T-helper 1 cell treated with Interleukin-12 subunit alpha and Interleukin-12 subunit beta and Interleukin-4 antibody, amounts not matched to agents 30 μg/mL and 1 μg/mL, for 36 hours (primary cell): ENCODE measurements around the gene CAPZB.
"Not testable (repeated sequence)": the region's sequence is repeated elsewhere in the genome, so short reads cannot be mapped to it uniquely, and the experiment has no call there.

Source experiments
- H3K27ac Mint-ChIP-seq: one replicate; pipeline ENCODE4 v1.8.0; 2021; ENCODE audit warnings: mild to moderate bottlenecking, mixed read lengths
- H3K27me3 Mint-ChIP-seq: one replicate; pipeline ENCODE4 v1.8.0; 2021; ENCODE audit warnings: low read depth, mixed read lengths
- H3K36me3 Mint-ChIP-seq: one replicate; pipeline ENCODE4 v1.8.0; 2021; ENCODE audit warnings: low read depth, mixed read lengths
- H3K4me1 Mint-ChIP-seq: one replicate; pipeline ENCODE4 v1.8.0; 2021; ENCODE audit warnings: low read depth, mixed read lengths
- H3K4me3 Mint-ChIP-seq: one replicate; pipeline ENCODE4 v1.8.0; 2021; ENCODE audit warnings: mild to moderate bottlenecking, moderate library complexity, mixed read lengths
- H3K9me3 Mint-ChIP-seq: one replicate; pipeline ENCODE4 v1.8.0; 2021; ENCODE audit warnings: mixed read lengths

The CAPZB gene

DNA sequence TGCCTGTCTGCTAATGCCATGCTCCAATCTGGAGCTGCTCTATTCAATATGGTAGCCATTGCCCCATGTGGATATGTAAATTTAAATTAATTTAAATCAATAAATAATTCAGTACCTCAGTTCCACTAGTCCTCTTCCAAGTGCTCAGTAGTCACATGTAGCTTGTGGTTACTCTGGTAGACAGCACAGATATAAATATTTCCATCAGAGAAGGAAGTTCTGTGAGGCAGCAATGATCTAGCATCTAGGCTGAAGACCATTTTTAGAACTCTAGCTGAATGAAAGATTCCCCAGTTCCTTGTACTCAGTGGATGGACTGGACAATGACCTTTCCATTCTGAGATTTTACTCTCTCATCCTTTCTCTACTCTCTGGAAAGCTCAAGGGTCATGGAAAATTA is 25.8 kb upstream of the CAPZB start:
- Mint-ChIP-seq H3K36me3 (peaks cover 2% of the 10 kb centered on the region), H3K27ac (no peak overlapping the region), H3K27me3 (no peaks in the 10 kb centered on the region), H3K4me1 (peaks cover 5% of the 10 kb centered on the region), H3K9me3 (no peaks in the 10 kb centered on the region), H3K4me3 (no peak overlapping the region)

DNA sequence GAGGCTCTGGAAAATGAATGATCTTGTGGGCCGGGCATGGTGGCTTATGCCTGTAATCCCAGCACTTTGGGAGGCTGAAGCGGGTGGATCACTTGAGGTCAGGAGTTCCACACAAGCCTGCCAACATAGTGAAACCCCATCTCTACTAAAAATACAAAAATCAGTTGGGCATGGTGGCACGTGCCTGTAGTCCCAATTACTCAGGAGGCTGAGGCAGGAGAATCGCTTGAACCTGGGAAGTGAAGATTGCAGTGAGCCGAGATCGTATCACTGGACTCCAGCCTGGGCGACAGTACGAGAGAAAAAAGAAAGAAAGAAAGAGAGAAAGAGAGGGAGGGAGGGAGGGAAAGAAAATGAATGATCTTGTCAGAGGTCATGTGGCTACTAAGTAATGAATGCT is 24.3 kb upstream of the CAPZB start:
- not testable (repeated sequence) for H3K27me3 Mint-ChIP-seq, H3K36me3 Mint-ChIP-seq, H3K4me1 Mint-ChIP-seq, H3K27ac Mint-ChIP-seq, H3K4me3 Mint-ChIP-seq, H3K9me3 Mint-ChIP-seq

DNA sequence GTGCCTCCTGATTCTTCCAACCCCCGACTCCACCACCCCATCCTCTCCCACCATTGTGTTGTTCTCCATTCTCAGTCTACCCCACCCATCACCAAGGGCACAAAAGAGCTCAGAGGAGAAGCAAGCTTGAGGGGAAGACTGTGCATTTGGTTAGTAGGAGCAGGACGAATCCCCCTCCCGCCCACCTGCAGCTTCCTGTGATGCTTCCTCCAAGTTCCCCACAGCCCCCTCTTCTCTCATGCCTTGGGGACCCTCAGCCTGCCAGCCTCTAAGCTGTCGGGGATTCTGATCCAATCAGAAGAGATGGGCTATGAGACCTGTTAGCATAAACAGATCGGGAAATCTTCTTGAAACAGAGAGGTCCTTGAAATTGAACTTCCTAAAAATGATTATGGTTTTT is 22.2 kb upstream of the CAPZB start:
- Mint-ChIP-seq H3K4me1 (peaks cover 9% of the 10 kb centered on the region), H3K4me3 (no peak overlapping the region), H3K27me3 (no peaks in the 10 kb centered on the region), H3K27ac (no peak overlapping the region), H3K36me3 (peaks cover 2% of the 10 kb centered on the region), H3K9me3 (no peaks in the 10 kb centered on the region)

DNA sequence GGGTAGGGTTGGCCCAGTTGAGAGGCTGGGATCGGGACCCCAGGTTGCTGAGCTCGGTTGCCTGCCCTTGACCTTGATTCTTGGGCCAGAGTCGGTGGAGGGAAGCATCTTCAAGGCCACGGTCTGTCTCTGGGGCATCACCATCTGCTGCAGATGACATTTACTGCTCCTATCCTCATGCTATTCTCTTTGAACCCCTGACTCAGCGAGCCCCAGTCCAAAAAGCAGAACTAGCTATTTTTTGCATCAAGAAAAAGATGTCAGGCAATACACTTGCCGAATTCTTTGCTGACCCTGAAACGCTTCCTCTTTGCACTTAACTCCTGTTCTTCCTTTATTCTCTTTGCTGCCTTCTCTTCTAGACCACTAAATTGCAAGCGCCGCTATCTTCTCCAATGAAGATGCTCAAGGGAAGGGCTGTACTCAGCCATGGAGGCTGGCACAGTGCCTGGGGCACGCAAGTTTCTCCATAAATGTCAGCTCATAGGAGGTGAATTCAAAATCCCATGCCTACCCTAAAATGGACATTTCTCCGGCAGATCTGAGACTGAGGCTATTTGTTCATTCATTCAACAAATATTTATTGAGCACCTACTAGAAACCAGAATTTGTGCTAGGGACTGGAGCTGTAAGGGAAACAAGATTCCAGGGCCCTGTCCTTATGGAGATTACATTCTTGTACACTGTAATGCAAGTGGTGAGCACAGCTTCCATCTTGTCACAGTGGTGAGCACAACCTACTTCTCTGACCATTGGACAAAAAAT is 20.5 kb upstream of the CAPZB start:
- Mint-ChIP-seq H3K36me3 (peaks cover 2% of the 10 kb centered on the region), H3K4me1 (peaks cover 11% of the 10 kb centered on the region), H3K27ac (no peak overlapping the region), H3K27me3 (no peaks in the 10 kb centered on the region), H3K4me3 (no peak overlapping the region), H3K9me3 (no peaks in the 10 kb centered on the region)

DNA sequence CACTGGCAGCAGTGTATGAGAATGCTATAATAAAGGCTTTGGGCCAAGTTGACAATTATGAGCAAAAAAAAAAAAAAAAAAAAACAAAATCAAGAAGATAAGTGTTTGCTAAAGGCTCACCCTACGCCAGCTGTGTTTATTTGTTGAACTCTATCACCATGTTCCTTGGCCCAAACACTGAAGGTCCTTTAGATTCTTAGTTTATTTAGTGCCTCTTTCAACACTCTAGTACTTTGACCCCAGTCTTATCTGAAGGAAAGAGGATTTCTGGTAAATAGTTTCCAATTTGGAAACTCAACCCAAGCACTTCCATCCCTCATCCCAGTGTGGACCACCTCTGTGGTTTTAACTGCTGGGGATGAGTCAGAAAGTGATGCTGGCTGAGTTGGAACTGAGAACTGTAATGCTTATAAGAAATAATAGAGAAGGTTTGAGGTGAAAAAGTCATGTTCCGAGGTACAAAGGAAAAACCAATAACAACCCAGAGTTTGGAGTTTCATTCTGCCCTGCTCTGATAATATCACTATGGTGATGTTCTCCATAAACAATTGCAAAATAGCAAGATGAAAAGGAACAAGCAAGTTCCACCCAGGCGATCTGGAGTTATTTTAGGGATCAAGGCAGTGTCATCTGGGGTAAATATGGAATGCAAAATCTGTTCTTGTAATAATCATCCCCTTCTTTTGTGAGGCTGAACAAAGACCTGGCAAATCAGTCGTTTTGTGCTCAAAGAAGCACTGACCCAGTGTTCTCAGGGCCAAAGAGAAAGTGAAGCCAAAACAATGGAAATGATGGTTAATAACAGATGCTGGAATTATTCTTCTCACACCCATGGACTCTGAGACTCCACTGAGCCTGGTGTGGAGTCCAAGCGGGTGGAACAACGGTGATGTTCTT is 19.7 kb upstream of the CAPZB start:
- Mint-ChIP-seq H3K27ac (no peak overlapping the region), H3K9me3 (no peaks in the 10 kb centered on the region), H3K27me3 (no peaks in the 10 kb centered on the region), H3K4me3 (no peak overlapping the region), H3K4me1 (peaks cover 11% of the 10 kb centered on the region), H3K36me3 (peaks cover 2% of the 10 kb centered on the region)

DNA sequence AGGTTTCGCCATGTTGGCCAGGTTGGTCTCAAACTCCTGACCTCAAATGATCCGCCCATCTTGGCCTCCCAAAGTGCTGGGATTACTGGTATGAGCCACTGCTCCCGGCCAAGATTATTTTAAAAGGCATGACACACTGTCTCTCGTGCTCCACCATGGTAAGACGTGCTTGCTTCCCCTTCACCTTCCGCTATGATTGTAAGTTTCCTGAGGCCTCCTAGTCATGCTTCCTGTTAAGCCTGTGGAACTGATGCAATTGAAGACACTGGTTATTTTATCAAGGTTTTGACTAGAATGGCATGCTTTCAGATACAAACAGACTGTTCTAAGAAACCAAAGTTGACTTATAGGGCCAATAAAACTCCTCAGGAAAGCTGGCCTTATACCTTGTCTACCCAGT is 16.9 kb upstream of the CAPZB start:
- H3K9me3 Mint-ChIP-seq, H3K27me3 Mint-ChIP-seq, H3K27ac Mint-ChIP-seq, H3K4me1 Mint-ChIP-seq, H3K4me3 Mint-ChIP-seq, H3K36me3 Mint-ChIP-seq: not testable (repeated sequence)

DNA sequence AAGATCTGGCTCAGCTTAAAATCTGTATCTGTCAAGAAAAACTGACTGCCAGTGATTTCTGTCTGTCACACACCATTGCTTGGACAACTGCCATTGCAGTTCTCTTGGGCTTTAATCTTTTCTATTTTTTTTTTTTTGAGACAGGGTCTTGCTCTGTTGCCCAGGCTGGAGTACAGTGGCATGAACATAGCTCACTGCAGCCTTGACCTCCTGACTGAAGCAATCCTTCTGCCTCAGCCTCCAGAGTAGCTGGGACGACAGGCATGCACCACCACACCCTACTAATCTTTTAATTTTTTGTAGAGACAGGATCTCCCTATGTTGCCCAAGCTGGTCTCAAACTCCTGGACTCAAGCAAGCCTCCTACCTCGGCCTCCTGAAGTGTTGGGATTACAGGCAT is 14.5 kb upstream of the CAPZB start:
- not testable (repeated sequence) for H3K9me3 Mint-ChIP-seq, H3K27ac Mint-ChIP-seq, H3K36me3 Mint-ChIP-seq, H3K4me3 Mint-ChIP-seq, H3K27me3 Mint-ChIP-seq
- H3K4me1 Mint-ChIP-seq: peaks cover 12% of the 10 kb centered on the region

DNA sequence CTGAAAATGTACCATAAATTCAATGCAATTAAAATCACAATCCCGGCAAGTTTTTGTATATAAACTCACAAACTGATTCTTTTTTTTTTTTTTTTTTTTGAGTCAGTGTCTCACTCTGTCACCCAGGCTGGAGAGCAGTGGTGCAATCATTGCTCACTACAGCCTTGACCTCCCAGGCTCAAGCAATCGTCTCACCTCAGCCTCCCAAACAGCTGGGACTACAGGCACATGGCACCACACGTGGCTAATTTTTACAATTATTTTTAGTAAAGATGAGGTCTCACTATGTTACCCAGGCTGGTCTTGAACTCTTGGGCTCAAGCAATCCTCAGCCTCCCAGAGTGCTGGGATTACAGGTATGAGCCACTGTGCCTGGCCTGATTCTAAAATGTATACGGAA is 12.1 kb upstream of the CAPZB start:
- not testable (repeated sequence) for H3K27ac Mint-ChIP-seq, H3K36me3 Mint-ChIP-seq, H3K27me3 Mint-ChIP-seq, H3K4me3 Mint-ChIP-seq, H3K9me3 Mint-ChIP-seq
- H3K4me1 Mint-ChIP-seq: peaks cover 11% of the 10 kb centered on the region

DNA sequence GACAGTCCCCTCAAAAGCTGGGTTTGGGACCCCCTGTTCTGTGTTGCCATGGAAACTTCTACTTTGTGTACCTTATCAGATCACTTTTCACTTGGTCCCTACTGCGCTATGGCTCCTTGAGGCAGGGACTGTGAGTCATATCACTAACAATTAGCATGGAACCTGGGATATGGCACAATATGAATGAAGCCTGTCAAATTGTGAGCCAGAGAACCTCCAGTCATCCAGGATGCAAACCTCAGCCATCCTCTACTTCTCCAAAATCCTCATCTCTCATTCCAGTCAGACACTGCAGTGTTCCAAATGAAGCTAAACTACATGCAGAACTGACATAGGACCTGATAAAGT is 11.2 kb upstream of the CAPZB start:
- H3K4me1 Mint-ChIP-seq: peaks cover 15% of the 10 kb centered on the region
- no peaks in the 10 kb centered on the region for H3K36me3 Mint-ChIP-seq
- no peak overlapping the region for H3K27ac Mint-ChIP-seq
- no peaks in the 10 kb centered on the region for H3K9me3 Mint-ChIP-seq
- H3K4me3 Mint-ChIP-seq: no peak overlapping the region
- peaks cover 4% of the 10 kb centered on the region for H3K27me3 Mint-ChIP-seq

DNA sequence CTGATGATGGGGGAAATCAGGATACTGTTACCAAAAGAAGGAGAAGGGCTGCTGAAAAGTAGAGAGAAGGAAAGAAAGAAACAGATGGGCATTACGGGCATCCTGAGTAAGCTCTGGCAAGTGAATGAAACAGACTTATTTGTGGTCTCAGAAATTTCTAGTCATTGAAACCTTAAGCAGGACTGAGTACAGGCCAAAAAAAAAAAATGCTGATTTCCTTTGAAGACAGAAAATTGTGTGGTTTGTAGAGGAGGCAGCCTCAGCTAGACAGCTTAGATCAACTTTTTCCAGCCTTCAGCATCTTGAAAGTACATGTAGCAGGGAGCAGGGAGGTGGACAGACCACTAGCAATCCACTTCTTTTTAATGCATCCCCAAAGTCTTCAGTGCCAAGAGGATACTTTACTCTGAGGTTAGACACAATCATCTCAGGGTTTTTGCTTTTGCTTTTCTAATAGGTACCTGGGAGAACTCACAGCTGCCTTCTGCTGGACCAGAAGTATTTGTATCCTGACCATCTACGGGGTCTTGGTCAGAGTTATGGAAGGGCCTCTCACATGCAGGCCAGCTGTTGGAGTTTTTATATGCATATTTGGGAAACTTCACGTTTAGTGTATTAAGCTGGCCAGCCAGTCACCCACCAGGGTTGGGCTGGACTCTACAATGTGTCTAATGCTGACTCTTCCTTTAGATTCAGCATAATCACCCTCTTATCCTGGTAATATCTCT is 10.6 kb upstream of the CAPZB start:
- H3K36me3 Mint-ChIP-seq: peaks cover 1% of the 10 kb centered on the region
- H3K9me3 Mint-ChIP-seq: no peaks in the 10 kb centered on the region
- no peak overlapping the region for H3K4me3 Mint-ChIP-seq
- H3K27ac Mint-ChIP-seq: no peak overlapping the region
- peaks cover 16% of the 10 kb centered on the region for H3K4me1 Mint-ChIP-seq
- peaks cover 4% of the 10 kb centered on the region for H3K27me3 Mint-ChIP-seq

DNA sequence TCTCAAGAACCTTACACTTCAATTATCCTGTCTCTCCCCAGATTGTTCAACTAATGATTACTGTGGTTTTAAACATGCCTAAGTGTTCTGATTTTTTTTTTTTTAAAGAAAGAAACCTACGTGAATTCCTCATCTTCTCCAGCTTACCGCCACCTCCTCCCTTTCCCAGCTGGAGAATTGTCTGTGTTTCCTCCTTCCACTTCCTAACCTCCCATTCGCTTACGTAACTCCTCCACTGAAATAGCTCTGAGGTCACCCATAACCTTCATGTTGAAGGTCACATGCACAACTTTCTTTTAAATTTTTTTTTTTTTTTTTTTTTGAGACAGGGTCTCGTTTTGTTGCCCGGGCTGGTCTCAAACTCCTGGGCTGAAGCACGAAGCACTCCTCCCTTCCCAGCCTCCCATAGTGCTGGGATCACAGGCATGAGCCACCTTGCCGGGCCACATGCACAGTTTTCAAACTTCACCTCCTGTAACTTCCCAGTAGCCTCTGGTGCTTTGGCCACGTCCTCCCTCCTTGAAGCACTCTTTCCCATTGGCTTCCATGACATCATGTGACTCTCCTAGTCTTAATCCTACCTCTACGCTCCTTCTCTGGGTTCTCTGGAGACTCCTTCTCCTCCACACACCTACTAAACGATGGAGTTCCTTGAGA is 9.8 kb upstream of the CAPZB start:
- H3K9me3 Mint-ChIP-seq: no peaks in the 10 kb centered on the region
- H3K27me3 Mint-ChIP-seq: peaks cover 4% of the 10 kb centered on the region
- no peak overlapping the region for H3K4me3 Mint-ChIP-seq
- H3K36me3 Mint-ChIP-seq: peaks cover 2% of the 10 kb centered on the region
- peaks cover 16% of the 10 kb centered on the region for H3K4me1 Mint-ChIP-seq
- no peak overlapping the region for H3K27ac Mint-ChIP-seq

DNA sequence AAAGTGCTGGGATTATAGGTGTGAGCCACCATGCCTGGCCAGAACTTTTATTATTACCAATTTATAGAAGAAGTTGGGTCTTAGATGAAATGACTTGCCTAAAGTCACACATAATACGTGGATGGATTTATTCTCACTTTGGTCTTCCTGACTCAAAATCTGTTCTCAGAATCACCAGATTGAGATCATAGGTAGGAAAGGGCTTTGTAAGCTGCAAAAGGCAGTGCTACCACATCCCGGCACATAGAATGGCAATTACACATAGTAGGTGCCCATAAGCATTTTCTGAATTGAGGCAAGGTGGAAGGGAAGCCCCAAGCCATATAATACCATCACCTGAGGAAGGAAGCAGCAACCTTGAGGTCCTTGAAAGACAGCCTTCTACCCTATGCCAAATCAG is 8.2 kb upstream of the CAPZB start:
- Mint-ChIP-seq H3K27ac (no peak overlapping the region), H3K9me3 (no peaks in the 10 kb centered on the region), H3K27me3 (peaks cover 4% of the 10 kb centered on the region), H3K36me3 (peaks cover 2% of the 10 kb centered on the region), H3K4me3 (no peak overlapping the region), H3K4me1 (peaks cover 17% of the 10 kb centered on the region)

DNA sequence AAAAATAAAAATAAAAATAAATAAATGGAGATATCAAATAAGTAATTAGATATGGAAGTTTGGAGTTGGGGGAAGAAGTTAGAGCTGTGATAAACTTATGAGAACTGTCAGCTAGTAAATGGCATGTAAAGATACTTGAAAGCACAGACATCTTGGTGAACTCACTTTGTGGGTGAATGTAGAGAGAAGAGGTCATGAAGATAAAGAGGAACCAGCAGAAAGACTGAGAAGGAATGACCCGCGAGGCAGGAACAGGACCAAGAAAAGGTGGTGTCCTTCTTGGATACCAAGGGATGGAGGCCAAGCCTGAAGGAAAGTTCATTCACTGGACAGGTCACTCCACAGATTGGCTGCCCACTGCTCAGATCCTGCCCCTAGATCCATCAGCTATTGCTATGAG is 4.7 kb upstream of the CAPZB start:
- H3K36me3 Mint-ChIP-seq: peaks cover 7% of the 10 kb centered on the region
- no peaks in the 10 kb centered on the region for H3K9me3 Mint-ChIP-seq
- H3K27ac Mint-ChIP-seq: no peak overlapping the region
- H3K27me3 Mint-ChIP-seq: no peaks in the 10 kb centered on the region
- peaks cover 23% of the 10 kb centered on the region for H3K4me1 Mint-ChIP-seq
- H3K4me3 Mint-ChIP-seq: no peak overlapping the region

DNA sequence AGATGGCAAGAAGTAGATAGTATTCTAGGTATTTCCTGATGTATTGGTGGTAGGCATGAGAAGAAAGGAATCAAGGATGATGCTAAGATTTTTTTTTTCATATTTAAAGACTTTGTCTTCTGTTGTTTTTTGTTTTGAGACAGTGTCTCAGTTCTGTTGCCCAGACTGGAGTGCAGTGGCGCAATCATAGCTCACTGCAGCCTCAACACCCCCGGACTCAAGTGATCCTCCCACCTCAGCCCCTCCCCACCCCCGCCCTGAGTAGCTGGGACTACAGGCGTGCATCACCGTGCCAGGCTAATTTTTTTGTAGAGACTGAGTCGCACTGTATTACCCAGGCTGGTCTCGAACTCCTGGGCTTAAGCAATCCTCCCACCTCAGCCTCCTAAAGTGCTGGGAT is 2.8 kb upstream of the CAPZB start:
- Mint-ChIP-seq H3K9me3 (no peaks in the 10 kb centered on the region), H3K36me3 (peaks cover 17% of the 10 kb centered on the region), H3K27ac (no peak overlapping the region), H3K4me3 (no peak overlapping the region), H3K4me1 (peaks cover 30% of the 10 kb centered on the region), H3K27me3 (no peaks in the 10 kb centered on the region)
